Esophagus muscularis mucosa (tissue), 3 donors: ENCODE measurements around the gene ERC2.

ENCODE experiments used
- POLR2A ChIP-seq: fragments of 450-650 bp; IDR thresholded peaks from one replicate; pipeline ENCODE4 v1.6.1; 2017; ENCODE audit warnings: antibody characterized with exemption, moderate library complexity, mild to moderate bottlenecking, low read depth
- POLR2AphosphoS5 ChIP-seq, 2 donors: sonication (generic); formaldehyde crosslinking; IDR thresholded peaks; one replicate each; pipeline ENCODE4 v1.6.1; 2017; ENCODE audit warnings: antibody characterized with exemption in 2 of 2
- TF ChIP-seq, protein P1 (sequence below), 3 experiments: fragments of 200-600 bp in 2 of 3; fragments of 450-650 bp in 1 of 3; sonication (generic) in 2 of 3; IDR thresholded peaks; one replicate each; pipeline ENCODE4 v1.5.1; 2017 to 2019; ENCODE audit warnings: antibody characterized with exemption in 3 of 3, mild to moderate bottlenecking in 2 of 3, moderate library complexity in 1 of 3

GRCh38 chr3:55474213-55474632 lies 994.0 kb downstream of the ERC2 start:
- TF ChIP-seq POLR2AphosphoS5 (IDR thresholded peaks at IDR 0.05) (no peak), POLR2A (no peak)
- TF ChIP-seq, protein P1, sequence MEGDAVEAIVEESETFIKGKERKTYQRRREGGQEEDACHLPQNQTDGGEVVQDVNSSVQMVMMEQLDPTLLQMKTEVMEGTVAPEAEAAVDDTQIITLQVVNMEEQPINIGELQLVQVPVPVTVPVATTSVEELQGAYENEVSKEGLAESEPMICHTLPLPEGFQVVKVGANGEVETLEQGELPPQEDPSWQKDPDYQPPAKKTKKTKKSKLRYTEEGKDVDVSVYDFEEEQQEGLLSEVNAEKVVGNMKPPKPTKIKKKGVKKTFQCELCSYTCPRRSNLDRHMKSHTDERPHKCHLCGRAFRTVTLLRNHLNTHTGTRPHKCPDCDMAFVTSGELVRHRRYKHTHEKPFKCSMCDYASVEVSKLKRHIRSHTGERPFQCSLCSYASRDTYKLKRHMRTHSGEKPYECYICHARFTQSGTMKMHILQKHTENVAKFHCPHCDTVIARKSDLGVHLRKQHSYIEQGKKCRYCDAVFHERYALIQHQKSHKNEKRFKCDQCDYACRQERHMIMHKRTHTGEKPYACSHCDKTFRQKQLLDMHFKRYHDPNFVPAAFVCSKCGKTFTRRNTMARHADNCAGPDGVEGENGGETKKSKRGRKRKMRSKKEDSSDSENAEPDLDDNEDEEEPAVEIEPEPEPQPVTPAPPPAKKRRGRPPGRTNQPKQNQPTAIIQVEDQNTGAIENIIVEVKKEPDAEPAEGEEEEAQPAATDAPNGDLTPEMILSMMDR (IDR thresholded peaks at IDR 0.05): no peak
